Right hindlimb (tissue), 1 donor: Measurements from ENCODE around the gene DPEP1.
"Not testable (repeated sequence)": the region's sequence is repeated elsewhere in the genome, so short reads cannot be mapped to it uniquely, and the experiment has no call there.

Experiments used
- DNase-seq: peaks from one replicate; pipeline ENCODE4 v3.0.0-alpha.2; 2018

DPEP1 gene

GRCh38 chr16:89579351-89579750 lies 34.1 kb upstream of the DPEP1 start:
- no peak for DNase-seq

- DNase-seq, result no peak
These were observed 32.3 kb upstream of the DPEP1 start for GRCh38 chr16:89581045-89581695.

- DNase-seq, result no peak
These were observed 31.4 kb upstream of the DPEP1 start for GRCh38 chr16:89581861-89582563.

- DNase-seq, result no peak
These were observed 30.7 kb upstream of the DPEP1 start for GRCh38 chr16:89582614-89583196.

GRCh38 chr16:89583197-89583894 lies 30.1 kb upstream of the DPEP1 start:
- no peak for DNase-seq

- no peak for DNase-seq
These were observed 29.4 kb upstream of the DPEP1 start for GRCh38 chr16:89583895-89584644.

- DNase-seq, result no peak
These were observed 28.5 kb upstream of the DPEP1 start for GRCh38 chr16:89584768-89585549.

- DNase-seq, result no peak
These were observed 27.2 kb upstream of the DPEP1 start for GRCh38 chr16:89586218-89586617.

- DNase-seq, result no peak
These were observed 26.6 kb upstream of the DPEP1 start for GRCh38 chr16:89586853-89587252.

GRCh38 chr16:89587676-89588075 lies 25.8 kb upstream of the DPEP1 start:
- not testable (repeated sequence) for DNase-seq

- DNase-seq, result no peak
These were observed 24.9 kb upstream of the DPEP1 start for GRCh38 chr16:89588413-89589109.

GRCh38 chr16:89589241-89589926 lies 24.1 kb upstream of the DPEP1 start:
- DNase-seq, result no peak

GRCh38 chr16:89593841-89594240 lies 19.6 kb upstream of the DPEP1 start:
- DNase-seq, result no peak

GRCh38 chr16:89595330-89596060 lies 17.9 kb upstream of the DPEP1 start:
- DNase-seq, result no peak

GRCh38 chr16:89596061-89596689 lies 17.3 kb upstream of the DPEP1 start:
- DNase-seq, result no peak

- DNase-seq, result no peak
These were observed 16.3 kb upstream of the DPEP1 start for GRCh38 chr16:89596957-89597649.

GRCh38 chr16:89598199-89598598 lies 15.2 kb upstream of the DPEP1 start:
- no peak for DNase-seq

GRCh38 chr16:89599451-89599858 lies 14.0 kb upstream of the DPEP1 start:
- DNase-seq, result no peak

- no peak for DNase-seq
These were observed 13.5 kb upstream of the DPEP1 start for GRCh38 chr16:89599902-89600301.
